GM12878 (cell line): Measurements from ENCODE around the gene SPAG7. TPM values are rescaled to one million over a fixed set of nuclear protein-coding genes. Genes with fewer than 3 reads are reported as not detected.

Source experiments
- CBX3 ChIP-seq: fragments of 200-600 bp; sonication (generic); IDR thresholded peaks from 2 replicates; pipeline ENCODE4 v1.6.1; 2016; ENCODE audit warnings: low read depth, borderline replicate concordance
- CHD2 ChIP-seq: IDR thresholded peaks from 2 replicates; pipeline ENCODE4 v1.6.1; 2011; ENCODE audit warnings: low read depth, low read length, improper control_type of control experiment, borderline replicate concordance
- FOXK2 ChIP-seq: fragments of 450-650 bp; IDR thresholded peaks from 2 replicates; pipeline ENCODE4 v1.6.1; 2017; ENCODE audit warnings: mild to moderate bottlenecking, moderate library complexity
- HDGF ChIP-seq: fragments of 450-650 bp; IDR thresholded peaks from 2 replicates; pipeline ENCODE4 v1.6.1; 2016; ENCODE audit warnings: antibody characterized with exemption
- IKZF1 ChIP-seq: fragments of 450-650 bp; conservative IDR thresholded peaks from 2 replicates; pipeline ENCODE4 v1.6.1; 2017; ENCODE audit warnings: antibody characterized with exemption, mild to moderate bottlenecking
- MYB ChIP-seq: fragments of 150-350 bp; IDR thresholded peaks from 2 replicates; pipeline ENCODE4 v1.6.1; 2014; ENCODE audit warnings: mild to moderate bottlenecking, low read depth, low read length, borderline replicate concordance
- NFXL1 ChIP-seq: fragments of 450-650 bp; IDR thresholded peaks from 2 replicates; pipeline ENCODE4 v1.6.1; 2017; ENCODE audit warnings: antibody characterized with exemption, mild to moderate bottlenecking, borderline replicate concordance
- POLR2AphosphoS2 ChIP-seq: IDR thresholded peaks from 2 replicates; pipeline ENCODE4 v1.6.1; 2011; ENCODE audit warnings: low read depth, mild to moderate bottlenecking, low read length, improper control_type of control experiment, moderate library complexity
- POU2F2 ChIP-seq: IDR thresholded peaks from 3 replicates; pipeline ENCODE4 v1.6.1; 2011; ENCODE audit warnings: low read depth, mild to moderate bottlenecking, low read length, borderline replicate concordance
- RBBP5 ChIP-seq: fragments of 200-600 bp; sonication (generic); conservative IDR thresholded peaks from 2 replicates; pipeline ENCODE4 v1.6.1; 2016
- SRF ChIP-seq, 2 experiments: IDR thresholded peaks; 2 replicates each; pipeline ENCODE4 v1.6.1; 2011; ENCODE audit warnings: low read depth in 2 of 2, low read length in 2 of 2, mild to moderate bottlenecking in 1 of 2, moderate library complexity in 1 of 2
- STAT3 ChIP-seq: IDR thresholded peaks from 2 replicates; pipeline ENCODE4 v1.6.1; 2011; ENCODE audit warnings: low read depth, low read length, improper control_type of control experiment
- TCF12 ChIP-seq: IDR thresholded peaks from 2 replicates; pipeline ENCODE4 v1.6.1; 2011; ENCODE audit warnings: low read depth, mild to moderate bottlenecking, low read length
- WRNIP1 ChIP-seq: IDR thresholded peaks from 2 replicates; pipeline ENCODE4 v1.6.1; 2011; ENCODE audit warnings: low read depth, low read length, improper control_type of control experiment, borderline replicate concordance
- ZSCAN29 ChIP-seq: fragments of 450-650 bp; IDR thresholded peaks from 2 replicates; pipeline ENCODE4 v1.6.1; 2017; ENCODE audit warnings: mild to moderate bottlenecking, moderate library complexity
- polyA plus RNA-seq, 11 experiments: library from polyadenylated mRNA; depleted of rRNA in 4 of 11; unstranded in 6 of 11; stranded (reverse) in 5 of 11; fragments of >200 nt; fragmentation: Nextera tagmentation in 4 of 11; fragmentation: Illumina TruSeq in 1 of 11; extraction: Ambion mirVana in 4 of 11; extraction: Trizol in 1 of 11; gene quantifications; 1 replicate in 1 of 11; 2 replicates in 10 of 11; pipeline versions ENCODE4 v1.2.1 to v1.2.3, GENCODE V29; 2011 to 2016; ENCODE audit warnings: inconsistent platforms in 2 of 11, missing spikeins in 2 of 11, low read depth in 1 of 11
- total RNA-seq, 4 experiments: library from RNA; depleted of rRNA in 3 of 4; stranded (reverse); fragments of >200 nt in 3 of 4; fragmentation: Illumina TruSeq in 1 of 4; extraction: Trizol in 1 of 4; gene quantifications; 2 replicates each; pipeline versions ENCODE4 v1.2.1 to v1.2.3, GENCODE V29; 2013 to 2021
- TF ChIP-seq, protein P1 (sequence below): IDR thresholded peaks from 2 replicates; pipeline ENCODE4 v1.6.1; 2012; ENCODE audit warnings: low read depth, low read length, improper control_type of control experiment
- TF ChIP-seq, protein P2 (sequence below): fragments of 450-650 bp; IDR thresholded peaks from 2 replicates; pipeline ENCODE4 v1.6.1; 2016; ENCODE audit warnings: mild to moderate bottlenecking
- TF ChIP-seq, protein P3 (sequence below): IDR thresholded peaks from 2 replicates; pipeline ENCODE4 v1.6.1; 2011; ENCODE audit warnings: low read depth, mild to moderate bottlenecking, low read length, moderate library complexity, borderline replicate concordance; ENCODE audit errors: extremely low read depth
- TF ChIP-seq, protein P4 (sequence below): IDR thresholded peaks from 2 replicates; pipeline ENCODE4 v1.6.1; 2012; ENCODE audit warnings: low read depth, low read length, improper control_type of control experiment

Gene SPAG7
- total and polyA plus RNA-seq, 10 of the 15 experiments (the other 5 are each of a cell fraction or from before 2014, with no cell fraction given), result 7.9 to 146 (median 88.7) TPM

DNA sequence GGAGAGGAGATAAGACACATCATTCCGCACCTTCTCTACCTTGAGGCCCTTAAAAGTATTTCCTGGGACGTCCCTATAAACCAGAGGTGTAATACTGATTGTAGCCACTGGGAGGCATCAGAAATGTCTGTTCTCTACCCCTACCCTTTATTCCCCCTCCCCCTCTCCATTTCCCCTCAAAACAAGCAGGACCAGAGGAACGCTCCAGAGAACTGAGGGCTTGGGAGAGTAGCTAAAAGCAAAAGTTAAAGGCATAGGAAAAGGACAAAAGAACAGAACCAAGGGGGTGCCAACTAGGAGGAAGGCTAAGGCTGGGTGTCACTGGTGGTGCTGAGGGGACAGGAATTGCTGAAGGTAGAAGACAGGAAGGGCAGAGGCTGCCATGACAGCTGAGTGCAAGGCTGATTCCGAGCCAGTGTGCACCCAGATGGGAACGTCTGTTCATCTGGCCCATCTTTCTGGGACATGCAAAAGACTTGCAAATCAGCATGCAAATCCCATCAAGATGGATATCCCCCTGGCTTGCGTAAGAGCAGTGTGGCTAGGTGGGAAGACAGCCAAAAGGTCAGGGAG is 13.1 kb upstream of the SPAG7 start (continued):
- TF ChIP-seq CHD2 (no peak), POLR2AphosphoS2 (no peak), NFXL1 (no peak), STAT3 (no peak), FOXK2 (no peak), WRNIP1 (no peak), MYB (no peak), HDGF (peak; percentile 42; the same call in 1 of the 2 replicates), POU2F2 (0 out of 3 replicates have a peak, but pooled peaks have one; percentile 8), IKZF1 (no peak), RBBP5 (no peak), ZSCAN29 (no peak), CBX3 (no peak), TCF12 (no peak), SRF (IDR thresholded peaks at IDR 0.05; ENCODE audit: low read depth in 2 of 2, low read length in 2 of 2) (peak; percentile 64 to 90)
- TF ChIP-seq, protein P1, sequence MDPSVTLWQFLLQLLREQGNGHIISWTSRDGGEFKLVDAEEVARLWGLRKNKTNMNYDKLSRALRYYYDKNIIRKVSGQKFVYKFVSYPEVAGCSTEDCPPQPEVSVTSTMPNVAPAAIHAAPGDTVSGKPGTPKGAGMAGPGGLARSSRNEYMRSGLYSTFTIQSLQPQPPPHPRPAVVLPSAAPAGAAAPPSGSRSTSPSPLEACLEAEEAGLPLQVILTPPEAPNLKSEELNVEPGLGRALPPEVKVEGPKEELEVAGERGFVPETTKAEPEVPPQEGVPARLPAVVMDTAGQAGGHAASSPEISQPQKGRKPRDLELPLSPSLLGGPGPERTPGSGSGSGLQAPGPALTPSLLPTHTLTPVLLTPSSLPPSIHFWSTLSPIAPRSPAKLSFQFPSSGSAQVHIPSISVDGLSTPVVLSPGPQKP, result 0 out of 2 replicates have a peak, but pooled peaks have one; percentile 58
- TF ChIP-seq, protein P2, sequence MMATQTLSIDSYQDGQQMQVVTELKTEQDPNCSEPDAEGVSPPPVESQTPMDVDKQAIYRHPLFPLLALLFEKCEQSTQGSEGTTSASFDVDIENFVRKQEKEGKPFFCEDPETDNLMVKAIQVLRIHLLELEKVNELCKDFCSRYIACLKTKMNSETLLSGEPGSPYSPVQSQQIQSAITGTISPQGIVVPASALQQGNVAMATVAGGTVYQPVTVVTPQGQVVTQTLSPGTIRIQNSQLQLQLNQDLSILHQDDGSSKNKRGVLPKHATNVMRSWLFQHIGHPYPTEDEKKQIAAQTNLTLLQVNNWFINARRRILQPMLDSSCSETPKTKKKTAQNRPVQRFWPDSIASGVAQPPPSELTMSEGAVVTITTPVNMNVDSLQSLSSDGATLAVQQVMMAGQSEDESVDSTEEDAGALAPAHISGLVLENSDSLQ, result no peak
- TF ChIP-seq, protein P3, sequence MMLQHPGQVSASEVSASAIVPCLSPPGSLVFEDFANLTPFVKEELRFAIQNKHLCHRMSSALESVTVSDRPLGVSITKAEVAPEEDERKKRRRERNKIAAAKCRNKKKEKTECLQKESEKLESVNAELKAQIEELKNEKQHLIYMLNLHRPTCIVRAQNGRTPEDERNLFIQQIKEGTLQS, result no peak
- TF ChIP-seq, protein P4, sequence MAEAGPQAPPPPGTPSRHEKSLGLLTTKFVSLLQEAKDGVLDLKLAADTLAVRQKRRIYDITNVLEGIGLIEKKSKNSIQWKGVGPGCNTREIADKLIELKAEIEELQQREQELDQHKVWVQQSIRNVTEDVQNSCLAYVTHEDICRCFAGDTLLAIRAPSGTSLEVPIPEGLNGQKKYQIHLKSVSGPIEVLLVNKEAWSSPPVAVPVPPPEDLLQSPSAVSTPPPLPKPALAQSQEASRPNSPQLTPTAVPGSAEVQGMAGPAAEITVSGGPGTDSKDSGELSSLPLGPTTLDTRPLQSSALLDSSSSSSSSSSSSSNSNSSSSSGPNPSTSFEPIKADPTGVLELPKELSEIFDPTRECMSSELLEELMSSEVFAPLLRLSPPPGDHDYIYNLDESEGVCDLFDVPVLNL, result no peak
